ENCODE results near the gene ALK. TPM values are rescaled to one million over a fixed set of nuclear protein-coding genes. Genes with fewer than 3 reads are reported as not detected.

The ALK gene
- total and polyA plus RNA-seq, 2 donors (not counting 1 experiment from before 2014, with no cell fraction given) = under 0.01 to 0.02 TPM

DNA sequence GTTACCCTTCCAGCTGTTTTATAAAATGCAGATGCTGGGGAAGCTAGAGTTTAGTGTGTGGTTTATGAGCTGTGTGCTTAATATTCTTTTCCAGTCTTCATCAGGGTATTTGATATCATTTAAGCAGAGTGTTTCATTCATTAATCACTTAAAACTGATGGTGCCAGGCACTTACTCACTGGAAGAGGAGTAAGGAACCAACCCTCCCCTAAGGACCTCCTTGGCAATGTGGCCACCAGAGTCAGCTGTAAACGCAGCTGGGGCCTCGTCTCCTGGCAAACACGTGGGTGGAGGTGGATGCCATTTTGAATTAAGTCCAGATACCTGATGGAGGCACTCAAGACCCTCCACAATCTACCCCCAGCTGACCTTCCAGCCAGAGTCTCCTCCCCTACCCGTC is 474.5 kb downstream of the ALK start:
- TF ChIP-seq, protein P1, sequence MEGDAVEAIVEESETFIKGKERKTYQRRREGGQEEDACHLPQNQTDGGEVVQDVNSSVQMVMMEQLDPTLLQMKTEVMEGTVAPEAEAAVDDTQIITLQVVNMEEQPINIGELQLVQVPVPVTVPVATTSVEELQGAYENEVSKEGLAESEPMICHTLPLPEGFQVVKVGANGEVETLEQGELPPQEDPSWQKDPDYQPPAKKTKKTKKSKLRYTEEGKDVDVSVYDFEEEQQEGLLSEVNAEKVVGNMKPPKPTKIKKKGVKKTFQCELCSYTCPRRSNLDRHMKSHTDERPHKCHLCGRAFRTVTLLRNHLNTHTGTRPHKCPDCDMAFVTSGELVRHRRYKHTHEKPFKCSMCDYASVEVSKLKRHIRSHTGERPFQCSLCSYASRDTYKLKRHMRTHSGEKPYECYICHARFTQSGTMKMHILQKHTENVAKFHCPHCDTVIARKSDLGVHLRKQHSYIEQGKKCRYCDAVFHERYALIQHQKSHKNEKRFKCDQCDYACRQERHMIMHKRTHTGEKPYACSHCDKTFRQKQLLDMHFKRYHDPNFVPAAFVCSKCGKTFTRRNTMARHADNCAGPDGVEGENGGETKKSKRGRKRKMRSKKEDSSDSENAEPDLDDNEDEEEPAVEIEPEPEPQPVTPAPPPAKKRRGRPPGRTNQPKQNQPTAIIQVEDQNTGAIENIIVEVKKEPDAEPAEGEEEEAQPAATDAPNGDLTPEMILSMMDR (conservative IDR thresholded peaks at IDR 0.05 in 1 of 2, IDR thresholded peaks at IDR 0.05 in 1 of 2; ENCODE audit: low read depth in 1 of 2, low read length in 2 of 2) = no peak
- no peak for TF ChIP-seq EZH2 (IDR thresholded peaks at IDR 0.05; ENCODE audit: low read length, missing control alignments)

GRCh38 chr2:29444150-29444549 is 477.2 kb downstream of the ALK start:
- H3K36me3 ChIP-seq (ENCODE audit: control insufficient read depth, insufficient read depth, low read length) = no peaks in the 10 kb centered on the region
- no peaks in the 10 kb centered on the region for H3K4me1 ChIP-seq (ENCODE audit: control insufficient read depth, extremely low read depth, insufficient read depth, low read length)
- H3K27ac ChIP-seq (ENCODE audit: insufficient read depth, low read length) = no peak overlapping the region
- H2AFZ ChIP-seq (ENCODE audit: low read length) = no peak overlapping the region
- H3K27me3 ChIP-seq (ENCODE audit: control insufficient read depth, insufficient read depth, low read length) = no peaks in the 10 kb centered on the region
- no peaks in the 10 kb centered on the region for H4K20me1 ChIP-seq (ENCODE audit: control insufficient read depth, extremely low read depth, insufficient read depth, low read length)
- DNase-seq (ENCODE audit: low read depth in 2 of 2) = no peak
- TF ChIP-seq, protein P1 (conservative IDR thresholded peaks at IDR 0.05 in 1 of 2, IDR thresholded peaks at IDR 0.05 in 1 of 2; ENCODE audit: low read depth in 1 of 2, low read length in 2 of 2) = no peak
- TF ChIP-seq EZH2 (IDR thresholded peaks at IDR 0.05; ENCODE audit: low read length, missing control alignments) = no peak
- H3K4me2 ChIP-seq (ENCODE audit: extremely low read depth, insufficient read depth, low read length) = no peak overlapping the region
- no peak overlapping the region for H3K4me3 ChIP-seq (replicated peaks in 1 of 4; ENCODE audit: control extremely low read depth in 1 of 4, insufficient read depth in 1 of 4, low read depth in 3 of 4, low read length in 4 of 4)
- no peak overlapping the region for H3K9ac ChIP-seq (ENCODE audit: insufficient read depth, low read length)
- H3K9me3 ChIP-seq (ENCODE audit: control insufficient read depth, insufficient read depth, low read depth, low read length) = no peaks in the 10 kb centered on the region
- no peaks in the 10 kb centered on the region for H3K79me2 ChIP-seq (ENCODE audit: control insufficient read depth, insufficient read depth, low read length)

More for the DNA sequence above, 474.5 kb downstream of the ALK start:
- no peak overlapping the region for H2AFZ ChIP-seq (ENCODE audit: low read length)
- H3K79me2 ChIP-seq (ENCODE audit: control insufficient read depth, insufficient read depth, low read length) = no peaks in the 10 kb centered on the region
- no peak overlapping the region for H3K27ac ChIP-seq (ENCODE audit: insufficient read depth, low read length)
- H4K20me1 ChIP-seq (ENCODE audit: control insufficient read depth, extremely low read depth, insufficient read depth, low read length) = no peaks in the 10 kb centered on the region
- no peak overlapping the region for H3K4me2 ChIP-seq (ENCODE audit: extremely low read depth, insufficient read depth, low read length)
- peak in 1 of 2 donors; percentile 7 for DNase-seq (ENCODE audit: low read depth in 2 of 2)
- H3K4me3 ChIP-seq (replicated peaks in 1 of 4; ENCODE audit: control extremely low read depth in 1 of 4, insufficient read depth in 1 of 4, low read depth in 3 of 4, low read length in 4 of 4) = no peak overlapping the region
- H3K27me3 ChIP-seq (ENCODE audit: control insufficient read depth, insufficient read depth, low read length) = no peaks in the 10 kb centered on the region
- no peaks in the 10 kb centered on the region for H3K4me1 ChIP-seq (ENCODE audit: control insufficient read depth, extremely low read depth, insufficient read depth, low read length)
- H3K36me3 ChIP-seq (ENCODE audit: control insufficient read depth, insufficient read depth, low read length) = no peaks in the 10 kb centered on the region
- no peak overlapping the region for H3K9ac ChIP-seq (ENCODE audit: insufficient read depth, low read length)
- H3K9me3 ChIP-seq (ENCODE audit: control insufficient read depth, insufficient read depth, low read depth, low read length) = no peaks in the 10 kb centered on the region

DNA sequence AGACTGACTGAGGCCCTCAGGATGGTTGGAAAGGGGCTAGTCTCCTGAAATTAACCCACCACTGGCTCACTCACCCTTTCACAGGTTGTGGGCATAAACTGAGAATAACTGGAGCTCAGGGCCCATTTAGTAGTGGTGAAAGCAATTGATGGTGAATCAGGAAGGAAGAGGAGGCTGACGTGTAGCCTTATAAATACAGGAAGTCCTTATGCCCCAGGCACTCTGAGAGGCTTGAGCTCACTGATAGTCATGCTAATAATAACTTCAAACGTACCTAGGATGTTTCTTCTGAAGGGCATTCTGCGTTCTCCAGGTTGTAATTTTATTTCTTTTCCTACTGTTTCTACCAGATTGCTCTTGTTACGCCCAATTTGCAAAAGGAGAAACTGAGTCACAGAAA is 477.8 kb downstream of the ALK start:
- no peaks in the 10 kb centered on the region for H3K4me1 ChIP-seq (ENCODE audit: control insufficient read depth, extremely low read depth, insufficient read depth, low read length)
- H3K4me2 ChIP-seq (ENCODE audit: extremely low read depth, insufficient read depth, low read length) = no peak overlapping the region
- no peaks in the 10 kb centered on the region for H3K36me3 ChIP-seq (ENCODE audit: control insufficient read depth, insufficient read depth, low read length)
- H3K9me3 ChIP-seq (ENCODE audit: control insufficient read depth, insufficient read depth, low read depth, low read length) = no peaks in the 10 kb centered on the region
- no peaks in the 10 kb centered on the region for H3K27me3 ChIP-seq (ENCODE audit: control insufficient read depth, insufficient read depth, low read length)
- DNase-seq (ENCODE audit: low read depth in 2 of 2) = peak in 1 of 2 donors; percentile 21
- H2AFZ ChIP-seq (ENCODE audit: low read length) = no peak overlapping the region
- H3K9ac ChIP-seq (ENCODE audit: insufficient read depth, low read length) = no peak overlapping the region
- TF ChIP-seq, protein P1 (conservative IDR thresholded peaks at IDR 0.05 in 1 of 2, IDR thresholded peaks at IDR 0.05 in 1 of 2; ENCODE audit: low read depth in 1 of 2, low read length in 2 of 2) = no peak
- TF ChIP-seq EZH2 (IDR thresholded peaks at IDR 0.05; ENCODE audit: low read length, missing control alignments) = no peak
- no peaks in the 10 kb centered on the region for H4K20me1 ChIP-seq (ENCODE audit: control insufficient read depth, extremely low read depth, insufficient read depth, low read length)
- no peaks in the 10 kb centered on the region for H3K79me2 ChIP-seq (ENCODE audit: control insufficient read depth, insufficient read depth, low read length)
- no peak overlapping the region for H3K4me3 ChIP-seq (replicated peaks in 1 of 4; ENCODE audit: control extremely low read depth in 1 of 4, insufficient read depth in 1 of 4, low read depth in 3 of 4, low read length in 4 of 4)
- no peak overlapping the region for H3K27ac ChIP-seq (ENCODE audit: insufficient read depth, low read length)
